ENCODE results near the gene PRKCA.

- TF ChIP-seq, protein P1, sequence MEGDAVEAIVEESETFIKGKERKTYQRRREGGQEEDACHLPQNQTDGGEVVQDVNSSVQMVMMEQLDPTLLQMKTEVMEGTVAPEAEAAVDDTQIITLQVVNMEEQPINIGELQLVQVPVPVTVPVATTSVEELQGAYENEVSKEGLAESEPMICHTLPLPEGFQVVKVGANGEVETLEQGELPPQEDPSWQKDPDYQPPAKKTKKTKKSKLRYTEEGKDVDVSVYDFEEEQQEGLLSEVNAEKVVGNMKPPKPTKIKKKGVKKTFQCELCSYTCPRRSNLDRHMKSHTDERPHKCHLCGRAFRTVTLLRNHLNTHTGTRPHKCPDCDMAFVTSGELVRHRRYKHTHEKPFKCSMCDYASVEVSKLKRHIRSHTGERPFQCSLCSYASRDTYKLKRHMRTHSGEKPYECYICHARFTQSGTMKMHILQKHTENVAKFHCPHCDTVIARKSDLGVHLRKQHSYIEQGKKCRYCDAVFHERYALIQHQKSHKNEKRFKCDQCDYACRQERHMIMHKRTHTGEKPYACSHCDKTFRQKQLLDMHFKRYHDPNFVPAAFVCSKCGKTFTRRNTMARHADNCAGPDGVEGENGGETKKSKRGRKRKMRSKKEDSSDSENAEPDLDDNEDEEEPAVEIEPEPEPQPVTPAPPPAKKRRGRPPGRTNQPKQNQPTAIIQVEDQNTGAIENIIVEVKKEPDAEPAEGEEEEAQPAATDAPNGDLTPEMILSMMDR (IDR thresholded peaks at IDR 0.05), result no peak
- TF ChIP-seq EP300 (IDR thresholded peaks at IDR 0.05) (no peak), POLR2A (IDR thresholded peaks at IDR 0.05; ENCODE audit: low read depth) (no peak), POLR2AphosphoS5 (IDR thresholded peaks at IDR 0.05) (no peak)
These were observed 71.8 kb downstream of the PRKCA start for GRCh38 chr17:66373944-66374817.
